ENCODE results near the gene RABGAP1.

RABGAP1 gene

DNA sequence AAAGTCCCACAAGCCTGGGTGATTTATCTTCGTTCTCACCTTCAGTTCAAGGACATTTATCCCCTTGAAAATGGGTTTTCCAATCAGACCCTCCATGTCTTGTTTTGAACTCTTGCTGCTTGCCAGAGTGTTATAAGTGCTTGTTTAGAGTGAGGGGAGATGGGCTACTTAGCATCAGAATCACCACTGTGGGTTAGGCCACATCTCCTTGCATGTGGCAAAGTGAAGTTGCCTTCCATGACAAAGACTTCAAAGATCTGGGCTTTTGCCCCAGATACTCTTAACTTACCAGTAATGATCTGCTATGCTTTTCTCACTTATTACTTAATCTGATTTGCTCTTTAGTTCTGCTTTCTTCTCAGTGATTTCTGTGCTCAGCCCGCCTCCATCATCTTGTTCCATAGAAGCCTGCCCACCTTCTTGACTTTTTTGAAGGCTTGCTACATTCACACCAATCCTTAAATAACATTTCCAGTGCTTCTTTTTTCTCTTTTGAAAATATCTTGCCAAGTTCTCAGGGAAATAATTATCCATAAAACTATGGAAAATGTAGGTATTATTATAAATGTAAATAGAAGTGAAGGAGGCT lies 131.7 kb downstream of the RABGAP1 start:
- ChIA-PET POLR2A (no interaction called here), CTCF (interaction anchor here (0.8 to 2.6 kb wide), 4 partner anchors 9 to 277 kb away, joined by 3 to 14 read pairs (median 4); no protein-coding TSS in a partner anchor)
- no peaks in the 10 kb centered on the region for H3K9me3 ChIP-seq (ENCODE audit: control insufficient read depth, insufficient read depth, low read depth, low read length)
- no peaks in the 10 kb centered on the region for H3K4me1 ChIP-seq (ENCODE audit: control insufficient read depth, insufficient read depth, low read length)
- H3K36me3 ChIP-seq (ENCODE audit: control insufficient read depth in 2 of 2, insufficient read depth in 1 of 2, low read length in 2 of 2) = peaks cover 7 to 79% of the 10 kb centered on the region in 2 experiments; a peak in 2 of 3 replicates
- TF ChIP-seq ZNF19 (tag by site-specific recombination; IDR thresholded peaks at IDR 0.05; ENCODE audit: low read depth) = no peak
- no peak for TF ChIP-seq ZNF549 (tag by site-specific recombination; IDR thresholded peaks at IDR 0.05)
- no peak for TF ChIP-seq ZNF112 (tag by site-specific recombination; IDR thresholded peaks at IDR 0.05)
- TF ChIP-seq ZNF501 (tag by site-specific recombination; IDR thresholded peaks at IDR 0.05) = no peak
- TF ChIP-seq, protein P1, sequence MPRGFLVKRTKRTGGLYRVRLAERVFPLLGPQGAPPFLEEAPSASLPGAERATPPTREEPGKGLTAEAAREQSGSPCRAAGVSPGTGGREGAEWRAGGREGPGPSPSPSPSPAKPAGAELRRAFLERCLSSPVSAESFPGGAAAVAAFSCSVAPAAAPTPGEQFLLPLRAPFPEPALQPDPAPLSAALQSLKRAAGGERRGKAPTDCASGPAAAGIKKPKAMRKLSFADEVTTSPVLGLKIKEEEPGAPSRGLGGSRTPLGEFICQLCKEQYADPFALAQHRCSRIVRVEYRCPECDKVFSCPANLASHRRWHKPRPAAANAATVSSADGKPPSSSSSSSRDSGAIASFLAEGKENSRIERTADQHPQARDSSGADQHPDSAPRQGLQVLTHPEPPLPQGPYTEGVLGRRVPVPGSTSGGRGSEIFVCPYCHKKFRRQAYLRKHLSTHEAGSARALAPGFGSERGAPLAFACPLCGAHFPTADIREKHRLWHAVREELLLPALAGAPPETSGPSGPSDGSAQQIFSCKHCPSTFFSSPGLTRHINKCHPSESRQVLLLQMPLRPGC (tag by site-specific recombination; IDR thresholded peaks at IDR 0.05) = no peak
- TF ChIP-seq ZNF423 (tag by site-specific recombination; IDR thresholded peaks at IDR 0.05) = no peak
- TF ChIP-seq ZNF514 (tag by site-specific recombination; IDR thresholded peaks at IDR 0.05) = no peak
- no peak for TF ChIP-seq KLF10 (tag by site-specific recombination; IDR thresholded peaks at IDR 0.05)
- TF ChIP-seq, protein P2, sequence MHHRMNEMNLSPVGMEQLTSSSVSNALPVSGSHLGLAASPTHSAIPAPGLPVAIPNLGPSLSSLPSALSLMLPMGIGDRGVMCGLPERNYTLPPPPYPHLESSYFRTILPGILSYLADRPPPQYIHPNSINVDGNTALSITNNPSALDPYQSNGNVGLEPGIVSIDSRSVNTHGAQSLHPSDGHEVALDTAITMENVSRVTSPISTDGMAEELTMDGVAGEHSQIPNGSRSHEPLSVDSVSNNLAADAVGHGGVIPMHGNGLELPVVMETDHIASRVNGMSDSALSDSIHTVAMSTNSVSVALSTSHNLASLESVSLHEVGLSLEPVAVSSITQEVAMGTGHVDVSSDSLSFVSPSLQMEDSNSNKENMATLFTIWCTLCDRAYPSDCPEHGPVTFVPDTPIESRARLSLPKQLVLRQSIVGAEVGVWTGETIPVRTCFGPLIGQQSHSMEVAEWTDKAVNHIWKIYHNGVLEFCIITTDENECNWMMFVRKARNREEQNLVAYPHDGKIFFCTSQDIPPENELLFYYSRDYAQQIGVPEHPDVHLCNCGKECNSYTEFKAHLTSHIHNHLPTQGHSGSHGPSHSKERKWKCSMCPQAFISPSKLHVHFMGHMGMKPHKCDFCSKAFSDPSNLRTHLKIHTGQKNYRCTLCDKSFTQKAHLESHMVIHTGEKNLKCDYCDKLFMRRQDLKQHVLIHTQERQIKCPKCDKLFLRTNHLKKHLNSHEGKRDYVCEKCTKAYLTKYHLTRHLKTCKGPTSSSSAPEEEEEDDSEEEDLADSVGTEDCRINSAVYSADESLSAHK (tag by site-specific recombination; IDR thresholded peaks at IDR 0.05) = no peak
- TF ChIP-seq MYNN (tag by site-specific recombination; IDR thresholded peaks at IDR 0.05; ENCODE audit: borderline replicate concordance) = no peak
- TF ChIP-seq ZNF311 (tag by site-specific recombination; IDR thresholded peaks at IDR 0.05; ENCODE audit: borderline replicate concordance) = no peak
- TF ChIP-seq, protein P3, sequence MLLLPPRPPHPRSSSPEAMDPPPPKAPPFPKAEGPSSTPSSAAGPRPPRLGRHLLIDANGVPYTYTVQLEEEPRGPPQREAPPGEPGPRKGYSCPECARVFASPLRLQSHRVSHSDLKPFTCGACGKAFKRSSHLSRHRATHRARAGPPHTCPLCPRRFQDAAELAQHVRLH (tag by site-specific recombination; IDR thresholded peaks at IDR 0.05) = no peak
- TF ChIP-seq ZNF560 (tag by site-specific recombination; IDR thresholded peaks at IDR 0.05; ENCODE audit: borderline replicate concordance) = no peak
- no peak for TF ChIP-seq ZFHX2 (tag by site-specific recombination; conservative IDR thresholded peaks at IDR 0.05)
- no peak for TF ChIP-seq ZFP3 (tag by site-specific recombination; IDR thresholded peaks at IDR 0.05; ENCODE audit: low read depth)
- no peak for TF ChIP-seq REPIN1 (tag by site-specific recombination; IDR thresholded peaks at IDR 0.05; ENCODE audit: low read depth)
- TF ChIP-seq, protein P4, sequence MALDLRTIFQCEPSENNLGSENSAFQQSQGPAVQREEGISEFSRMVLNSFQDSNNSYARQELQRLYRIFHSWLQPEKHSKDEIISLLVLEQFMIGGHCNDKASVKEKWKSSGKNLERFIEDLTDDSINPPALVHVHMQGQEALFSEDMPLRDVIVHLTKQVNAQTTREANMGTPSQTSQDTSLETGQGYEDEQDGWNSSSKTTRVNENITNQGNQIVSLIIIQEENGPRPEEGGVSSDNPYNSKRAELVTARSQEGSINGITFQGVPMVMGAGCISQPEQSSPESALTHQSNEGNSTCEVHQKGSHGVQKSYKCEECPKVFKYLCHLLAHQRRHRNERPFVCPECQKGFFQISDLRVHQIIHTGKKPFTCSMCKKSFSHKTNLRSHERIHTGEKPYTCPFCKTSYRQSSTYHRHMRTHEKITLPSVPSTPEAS (tag by site-specific recombination; IDR thresholded peaks at IDR 0.05) = no peak
- TF ChIP-seq ZNF138 (tag by site-specific recombination; IDR thresholded peaks at IDR 0.05; ENCODE audit: borderline replicate concordance) = no peak
- TF ChIP-seq, protein P5, sequence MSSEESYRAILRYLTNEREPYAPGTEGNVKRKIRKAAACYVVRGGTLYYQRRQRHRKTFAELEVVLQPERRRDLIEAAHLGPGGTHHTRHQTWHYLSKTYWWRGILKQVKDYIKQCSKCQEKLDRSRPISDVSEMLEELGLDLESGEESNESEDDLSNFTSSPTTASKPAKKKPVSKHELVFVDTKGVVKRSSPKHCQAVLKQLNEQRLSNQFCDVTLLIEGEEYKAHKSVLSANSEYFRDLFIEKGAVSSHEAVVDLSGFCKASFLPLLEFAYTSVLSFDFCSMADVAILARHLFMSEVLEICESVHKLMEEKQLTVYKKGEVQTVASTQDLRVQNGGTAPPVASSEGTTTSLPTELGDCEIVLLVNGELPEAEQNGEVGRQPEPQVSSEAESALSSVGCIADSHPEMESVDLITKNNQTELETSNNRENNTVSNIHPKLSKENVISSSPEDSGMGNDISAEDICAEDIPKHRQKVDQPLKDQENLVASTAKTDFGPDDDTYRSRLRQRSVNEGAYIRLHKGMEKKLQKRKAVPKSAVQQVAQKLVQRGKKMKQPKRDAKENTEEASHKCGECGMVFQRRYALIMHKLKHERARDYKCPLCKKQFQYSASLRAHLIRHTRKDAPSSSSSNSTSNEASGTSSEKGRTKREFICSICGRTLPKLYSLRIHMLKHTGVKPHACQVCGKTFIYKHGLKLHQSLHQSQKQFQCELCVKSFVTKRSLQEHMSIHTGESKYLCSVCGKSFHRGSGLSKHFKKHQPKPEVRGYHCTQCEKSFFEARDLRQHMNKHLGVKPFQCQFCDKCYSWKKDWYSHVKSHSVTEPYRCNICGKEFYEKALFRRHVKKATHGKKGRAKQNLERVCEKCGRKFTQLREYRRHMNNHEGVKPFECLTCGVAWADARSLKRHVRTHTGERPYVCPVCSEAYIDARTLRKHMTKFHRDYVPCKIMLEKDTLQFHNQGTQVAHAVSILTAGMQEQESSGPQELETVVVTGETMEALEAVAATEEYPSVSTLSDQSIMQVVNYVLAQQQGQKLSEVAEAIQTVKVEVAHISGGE (tag by site-specific recombination; conservative IDR thresholded peaks at IDR 0.05; ENCODE audit: low read depth) = no peak
- no peak overlapping the region for H3K27ac ChIP-seq (ENCODE audit: extremely low read depth, low read depth, low read length)
- H3K4me3 ChIP-seq (ENCODE audit: low read depth, low read length) = no peak overlapping the region

Data from HEK293 (cell line).